NCI-H345 treated with DMSO at 0.1 percent for 48 hours (cell line): ENCODE results near the gene PLA2G2C.

Source experiments
- DNase-seq: peaks from one replicate; lab custom pipeline; 2025; ENCODE audit not compliant: unreplicated experiment; lab: John Stamatoyannopoulos, UW

Gene PLA2G2C

DNA sequence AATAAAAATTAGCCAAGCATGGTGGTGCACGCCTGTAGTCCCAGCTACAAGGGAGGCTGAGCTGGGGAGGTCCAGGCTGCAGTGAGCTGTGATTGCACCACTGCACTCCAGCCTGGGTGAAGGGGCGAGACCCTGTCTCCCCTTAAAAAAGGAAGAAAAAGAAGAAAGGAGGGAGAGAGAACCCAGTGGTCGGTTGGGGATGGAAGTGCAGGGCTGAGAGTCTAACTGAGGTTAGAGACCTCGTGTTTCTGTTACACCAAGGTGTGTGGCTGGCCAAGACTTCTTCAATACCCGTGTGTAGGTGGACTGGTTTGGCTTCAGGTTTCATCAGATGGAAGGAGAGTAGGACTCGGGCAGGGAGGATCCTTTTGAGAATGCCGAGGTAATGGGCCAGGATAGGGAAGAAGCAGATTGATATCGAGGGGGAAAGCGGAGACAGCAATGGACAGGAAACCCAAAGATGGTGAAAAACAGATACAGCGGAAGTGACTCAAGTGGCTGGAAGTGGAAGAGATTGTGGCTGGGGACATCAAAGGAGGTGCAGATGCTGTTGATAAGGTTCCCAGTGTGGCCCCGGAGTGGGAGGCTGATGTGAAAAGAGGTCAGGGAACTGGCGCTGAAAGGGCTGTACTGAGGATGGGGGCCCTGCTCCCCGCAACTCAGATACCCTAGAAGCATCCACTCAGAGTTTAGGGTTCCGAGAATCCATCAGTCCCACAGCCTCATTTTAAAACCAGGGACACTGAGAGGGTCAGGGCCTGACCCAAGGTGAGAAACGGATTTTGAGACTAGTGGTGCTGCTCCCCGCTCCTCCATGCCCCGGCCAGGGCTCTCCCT lies 1.1 kb downstream of the PLA2G2C start:
- DNase-seq = no peak

DNA sequence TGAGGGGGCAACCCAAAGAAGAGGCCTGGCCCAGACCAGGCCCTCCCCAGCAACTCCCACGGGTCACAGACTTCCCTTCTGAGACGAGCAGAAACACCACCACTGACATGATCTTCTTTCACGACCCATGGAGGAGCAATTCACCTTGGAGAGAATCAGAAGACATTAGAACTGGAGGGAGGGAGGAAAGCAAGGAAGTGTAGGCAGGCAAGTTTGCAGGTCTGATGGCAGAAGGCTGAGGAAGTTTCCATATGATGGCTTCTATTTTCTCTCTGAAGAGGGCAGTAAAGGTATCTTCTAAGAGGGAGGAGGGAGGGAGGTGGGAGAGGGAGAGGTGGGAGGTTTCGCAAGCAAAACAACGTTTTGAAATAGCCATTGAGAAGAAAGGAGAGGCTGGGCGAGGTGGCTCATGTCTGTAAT lies 1.8 kb downstream of the PLA2G2C start:
- DNase-seq = no peak

DNA sequence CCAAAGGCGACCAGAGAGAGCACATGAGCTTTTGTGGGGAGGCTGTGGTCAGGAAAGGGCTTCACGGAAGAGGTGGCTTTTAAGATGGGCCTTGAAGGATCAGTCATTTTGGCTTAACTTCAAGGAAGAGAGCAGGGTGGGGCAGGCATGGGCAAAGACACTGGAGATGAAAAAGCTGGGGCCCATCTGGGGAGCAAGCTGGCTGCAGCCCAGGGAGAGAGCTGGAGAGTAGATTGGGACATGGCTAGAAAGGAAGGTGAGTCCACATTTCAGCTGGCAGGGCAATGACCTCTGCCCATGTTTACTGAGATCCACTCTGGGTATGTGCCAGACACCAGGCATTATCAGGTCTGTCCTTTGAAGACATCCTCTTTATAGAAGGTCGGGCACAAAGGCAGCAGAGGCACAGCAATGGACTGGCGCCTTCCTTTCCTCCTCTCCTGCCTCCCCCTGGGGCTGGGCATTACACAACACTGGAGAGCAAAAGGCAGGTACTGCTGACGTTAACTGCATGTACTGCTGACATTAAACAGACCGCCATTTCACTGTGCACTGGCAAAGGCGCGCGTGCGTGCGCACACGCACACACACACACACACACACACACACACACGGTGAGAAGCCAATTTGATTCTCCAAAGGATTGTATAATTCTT lies 2.6 kb downstream of the PLA2G2C start:
- no peak for DNase-seq

DNA sequence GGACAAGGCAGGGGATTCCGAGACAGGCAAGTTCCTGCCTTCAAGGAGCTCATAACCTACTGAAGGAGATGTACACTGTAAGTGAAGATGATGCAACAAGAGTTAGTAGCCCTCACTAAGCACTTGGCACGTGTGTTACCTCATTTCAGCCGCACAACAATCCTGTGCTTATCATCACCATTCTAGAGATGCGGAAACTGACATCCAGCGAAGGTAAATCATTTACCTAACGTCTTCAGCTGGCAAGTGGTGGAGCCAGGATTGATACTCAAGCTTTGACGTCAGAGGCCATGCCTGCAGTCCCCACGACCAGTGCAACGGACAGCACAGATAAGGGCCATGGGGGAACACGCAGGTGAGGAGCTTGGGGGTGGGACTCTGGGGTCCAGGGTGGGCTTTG lies 3.3 kb downstream of the PLA2G2C start:
- no peak for DNase-seq

DNA sequence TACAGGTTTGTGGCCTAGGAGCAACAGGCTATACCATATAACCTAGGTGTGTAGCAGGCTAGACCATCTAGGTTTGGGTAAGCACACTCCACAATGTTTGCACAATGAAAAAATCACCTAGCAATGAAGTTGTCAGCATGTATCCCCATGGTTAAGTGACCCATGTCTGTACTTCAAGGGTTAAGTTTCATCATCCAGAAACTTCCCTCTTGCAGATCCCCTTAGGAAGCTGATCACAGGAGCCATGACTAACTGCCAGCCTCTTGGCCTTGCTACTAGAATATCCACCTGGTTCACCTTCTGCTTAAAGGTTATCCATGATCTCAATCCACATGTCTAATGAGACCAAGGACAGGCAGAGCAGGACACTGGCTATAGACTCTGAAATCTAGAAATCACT lies 3.9 kb downstream of the PLA2G2C start:
- no peak for DNase-seq

DNA sequence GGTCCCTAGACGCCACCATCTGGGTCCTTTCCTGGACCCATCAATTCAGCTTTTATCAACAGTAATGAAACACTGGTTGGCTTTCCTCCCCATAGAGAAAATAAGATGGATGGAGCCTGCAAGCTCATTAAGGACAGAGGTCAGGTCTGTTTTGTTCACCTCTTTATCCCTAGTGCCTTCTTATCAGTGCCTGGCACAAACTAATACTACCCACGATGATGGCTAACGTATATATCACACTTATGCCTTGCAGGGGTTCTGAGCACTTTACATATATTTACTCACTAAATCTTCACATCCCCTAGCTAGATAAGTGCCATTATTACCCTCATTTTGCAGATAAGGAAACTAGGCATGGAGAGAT lies 5.5 kb downstream of the PLA2G2C start:
- no peak for DNase-seq

DNA sequence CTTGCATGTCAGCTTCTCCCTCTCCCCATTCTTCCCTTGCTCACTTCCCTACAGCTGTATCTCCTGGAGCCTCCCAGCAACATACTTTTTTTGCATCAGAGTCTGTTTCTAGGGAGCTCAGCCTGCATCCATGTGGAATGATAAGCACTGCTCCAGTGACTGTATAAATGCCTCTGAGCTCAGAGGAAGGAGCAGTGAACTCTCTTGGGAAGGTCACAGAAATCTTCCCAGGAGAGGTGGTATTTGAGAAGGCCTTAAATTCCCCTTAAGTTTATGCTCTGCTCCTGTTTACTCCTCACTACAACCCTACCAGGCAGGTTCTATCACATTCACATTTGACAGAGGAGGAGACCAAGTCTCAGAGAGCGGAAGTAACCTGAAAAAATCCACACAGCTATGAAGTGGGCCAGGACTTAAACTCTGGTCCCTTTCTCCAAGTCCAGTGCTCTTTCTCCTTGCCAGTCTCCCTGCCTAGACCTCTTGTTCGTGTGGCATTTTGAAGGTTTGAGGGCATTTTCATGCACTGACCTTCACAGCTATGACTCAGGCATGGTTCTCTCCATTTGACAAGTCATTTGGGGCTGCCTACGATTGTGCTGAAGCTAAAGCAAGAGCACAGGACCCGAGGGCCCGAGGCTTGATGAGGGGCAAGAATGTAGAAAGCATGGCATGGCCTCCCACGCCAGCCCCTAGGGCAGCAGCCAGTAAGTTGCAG lies 6.0 kb downstream of the PLA2G2C start:
- DNase-seq = no peak

DNA sequence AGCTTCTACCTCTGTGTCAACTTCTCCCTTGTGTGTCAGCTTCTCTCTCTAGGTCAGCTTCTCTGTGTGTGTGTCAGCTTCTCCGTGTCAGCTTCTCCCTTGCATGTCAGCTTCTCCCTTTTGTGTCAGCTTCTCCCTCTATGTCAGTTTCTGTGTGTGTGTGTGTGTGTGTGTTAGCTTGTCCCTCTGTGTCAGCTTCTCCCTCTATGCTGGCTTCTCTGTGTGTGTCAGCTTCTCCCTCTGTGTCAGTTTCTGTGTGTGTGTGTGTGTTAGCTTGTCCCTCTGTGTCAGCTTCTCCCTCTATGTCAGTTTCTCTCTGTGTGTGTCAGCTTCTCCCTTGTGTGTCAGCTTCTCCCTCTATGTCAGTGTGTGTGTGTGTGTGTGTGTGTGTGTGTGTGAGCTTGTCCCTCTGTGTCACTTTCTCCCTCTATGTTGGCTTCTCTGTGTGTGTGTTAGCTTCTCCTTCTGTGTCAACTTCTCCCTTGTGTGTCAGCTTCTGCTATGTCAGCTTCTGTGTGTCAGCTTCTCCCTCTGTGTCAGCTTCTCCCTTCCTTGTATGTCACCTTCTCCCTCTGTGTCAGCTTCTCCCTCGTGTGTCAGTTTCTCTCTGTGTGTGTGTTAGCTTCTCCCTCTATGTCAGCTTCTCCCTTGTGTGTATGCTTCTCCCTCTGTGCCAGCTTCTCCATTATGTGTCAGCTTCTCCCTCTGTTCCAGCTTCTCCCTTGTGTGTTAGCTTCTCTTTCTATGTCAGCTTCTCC lies 6.8 kb downstream of the PLA2G2C start:
- no peak for DNase-seq

DNA sequence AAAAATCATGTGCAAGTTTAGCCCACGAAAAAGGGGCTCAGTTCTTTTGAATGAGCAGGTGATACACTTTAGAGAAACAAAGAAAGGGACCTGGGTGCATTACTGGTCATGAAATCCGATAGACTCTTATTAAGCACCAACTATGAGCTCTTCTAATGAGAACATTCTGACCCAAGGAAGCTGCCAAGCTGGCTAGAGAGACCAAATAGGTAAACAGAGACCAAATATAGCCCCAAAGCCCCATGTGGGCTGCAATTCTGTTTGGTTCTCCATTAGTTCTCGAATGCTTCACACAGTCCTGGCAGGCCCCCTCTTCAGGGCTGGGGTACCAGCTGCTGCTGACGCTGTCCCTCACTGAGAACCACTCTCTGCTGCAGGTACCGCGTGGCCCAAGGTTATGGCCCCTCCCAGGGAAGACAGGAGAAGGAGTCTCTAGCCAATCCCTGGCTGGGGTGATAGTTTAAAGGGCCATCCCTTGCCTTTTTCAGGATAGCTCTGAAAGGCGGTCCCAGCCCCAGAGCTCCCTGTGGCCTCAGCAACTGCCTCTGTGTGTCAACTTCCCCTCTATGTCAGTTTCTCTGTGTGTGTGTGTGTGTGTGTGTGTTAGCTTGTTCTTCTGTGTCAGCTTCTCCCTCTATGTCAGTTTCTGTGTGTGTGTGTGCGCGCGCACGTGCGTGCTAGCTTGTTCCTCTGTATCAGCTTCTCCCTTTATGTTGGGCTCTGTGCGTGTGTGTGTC lies 7.5 kb downstream of the PLA2G2C start:
- no peak for DNase-seq

DNA sequence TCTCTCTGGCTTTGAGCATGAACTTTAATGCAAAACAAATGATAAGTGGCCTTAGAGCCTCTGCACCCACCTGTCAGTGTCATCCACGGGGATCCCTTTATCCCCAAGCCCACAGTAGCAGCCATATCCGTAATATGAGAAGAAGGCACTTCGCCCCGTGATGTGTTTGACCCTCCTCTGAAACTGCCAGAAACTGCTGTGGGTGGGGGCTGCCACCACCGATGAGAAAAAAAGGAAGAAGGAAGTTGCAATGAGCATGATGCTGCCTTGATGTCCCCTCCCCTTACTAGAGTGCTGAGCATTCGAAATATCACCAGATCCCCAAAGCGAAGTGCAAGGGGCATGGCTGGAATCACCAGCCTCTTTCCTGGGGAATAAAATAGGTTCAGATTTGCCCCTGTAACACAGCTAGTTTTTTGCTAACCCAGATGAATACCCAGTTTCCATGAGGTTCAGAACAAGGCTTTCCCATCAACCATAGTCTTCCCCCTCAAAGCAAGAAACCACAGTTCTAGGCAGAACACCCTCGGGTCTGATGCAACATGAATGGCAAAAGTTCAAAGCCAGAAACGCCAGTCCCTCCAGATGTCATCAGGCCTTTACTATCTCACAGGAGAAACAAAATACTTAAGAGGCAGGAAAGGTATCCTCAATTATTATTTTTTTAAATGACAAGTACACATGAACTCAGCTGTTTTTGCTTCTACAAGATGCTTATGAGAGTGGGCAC lies 11.2 kb downstream of the PLA2G2C start:
- no peak for DNase-seq

DNA sequence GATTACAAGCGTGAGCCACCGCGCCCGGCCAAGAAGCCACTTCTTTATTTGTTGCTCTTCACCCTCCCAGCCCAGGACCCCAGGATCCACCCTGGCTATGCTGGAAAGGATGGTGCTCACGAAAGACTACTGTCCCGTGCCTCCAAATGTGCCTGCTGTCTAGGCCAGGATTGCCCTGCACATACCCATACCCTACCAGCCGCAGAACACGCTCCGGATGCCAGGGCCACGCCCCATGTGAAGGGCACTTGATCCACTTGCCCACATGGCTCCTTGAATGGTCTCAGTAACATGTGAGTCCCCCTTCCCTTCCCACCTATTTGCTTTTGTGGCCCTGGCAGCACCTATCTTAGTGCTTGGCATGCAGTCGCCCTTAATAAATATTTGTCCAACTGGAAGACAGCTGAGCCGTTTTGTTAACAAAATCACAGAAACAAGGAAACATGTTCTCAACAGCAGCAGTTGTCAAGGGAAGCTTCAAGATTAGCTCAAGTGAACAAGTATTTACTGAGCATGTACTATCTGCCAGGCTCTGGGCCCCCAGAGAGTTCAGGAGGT lies 14.2 kb downstream of the PLA2G2C start:
- no peak for DNase-seq

DNA sequence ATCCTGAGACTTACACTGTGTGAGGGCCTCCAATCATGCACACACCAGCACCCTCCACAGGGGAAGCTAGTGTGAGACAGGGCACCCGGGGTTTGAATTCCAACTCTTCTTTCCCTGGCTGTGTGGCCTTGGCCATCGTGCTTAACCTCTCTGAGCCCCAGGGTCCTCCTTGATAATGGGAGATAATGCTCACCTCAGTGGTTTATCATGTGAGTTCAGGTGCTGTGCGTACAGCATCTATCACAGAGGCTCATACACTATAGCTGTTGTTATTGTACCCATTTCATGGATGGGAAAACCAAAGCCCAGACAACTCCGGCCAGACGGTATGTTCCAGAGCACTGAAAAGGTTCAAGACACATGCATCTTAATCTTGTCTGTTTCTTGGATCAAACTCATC lies 16.4 kb downstream of the PLA2G2C start:
- no peak for DNase-seq

DNA sequence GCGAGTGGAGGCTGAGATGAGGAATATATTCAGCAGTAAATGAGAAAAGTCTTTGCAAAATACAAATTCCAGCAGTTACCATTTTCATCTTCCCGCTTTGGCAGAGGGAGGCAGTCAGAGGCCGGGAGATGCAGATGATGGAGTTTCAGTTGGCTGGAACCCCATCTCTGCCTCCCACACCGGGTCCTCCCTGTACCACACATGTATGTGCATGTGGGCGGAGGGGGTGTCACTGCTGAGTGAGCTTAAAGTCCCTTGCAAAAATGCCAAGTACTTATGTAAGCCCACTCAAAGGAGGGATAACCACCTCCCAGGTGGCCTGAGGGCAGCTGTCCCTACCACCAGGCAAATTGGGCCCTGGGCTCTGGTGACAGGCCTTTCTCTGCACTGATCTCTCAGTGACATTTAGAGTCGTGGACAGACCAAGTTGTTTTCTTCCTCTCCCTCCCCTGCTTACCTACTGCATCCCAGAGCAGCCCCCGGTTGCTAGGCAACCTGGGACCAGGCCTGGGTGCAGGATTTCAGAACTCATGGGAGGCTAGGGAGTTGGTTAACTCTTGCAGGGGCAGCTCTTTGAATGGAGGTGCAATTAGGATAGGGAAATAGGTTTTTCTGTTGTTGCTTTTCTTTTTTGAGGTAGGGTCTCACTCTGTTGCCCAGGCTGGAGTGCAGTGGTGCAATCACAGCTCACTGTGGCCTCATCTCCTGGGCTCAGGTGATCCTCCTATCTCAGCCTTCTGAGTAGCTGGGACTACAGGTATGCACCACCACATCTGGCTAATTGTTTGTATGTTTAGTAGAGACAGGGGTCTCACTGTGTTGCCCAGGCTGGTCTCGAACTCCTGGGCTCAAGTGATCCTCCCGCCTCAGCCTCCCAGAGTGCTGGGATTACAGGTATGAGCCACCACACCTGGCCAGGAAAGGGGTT lies 17.5 kb downstream of the PLA2G2C start:
- DNase-seq = no peak

DNA sequence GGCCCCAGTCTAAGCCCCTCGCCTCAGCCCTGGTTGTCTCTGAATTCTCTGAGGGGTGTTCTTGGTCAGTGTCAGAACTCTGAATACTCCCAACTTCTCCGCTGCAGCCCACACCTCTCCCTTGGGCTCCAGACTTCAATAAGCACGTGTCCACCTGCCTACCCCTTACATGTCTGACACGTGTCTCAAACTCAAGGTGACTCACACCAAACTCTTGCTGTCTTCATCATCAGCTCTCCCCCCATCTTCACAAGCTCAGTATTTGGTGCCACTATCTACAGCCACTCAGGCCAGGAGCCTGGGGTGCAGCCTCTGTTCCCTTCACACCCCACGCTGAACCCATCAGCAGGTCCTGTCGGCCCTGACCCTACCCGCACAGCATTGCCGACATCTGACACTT lies 19.2 kb downstream of the PLA2G2C start:
- no peak for DNase-seq

DNA sequence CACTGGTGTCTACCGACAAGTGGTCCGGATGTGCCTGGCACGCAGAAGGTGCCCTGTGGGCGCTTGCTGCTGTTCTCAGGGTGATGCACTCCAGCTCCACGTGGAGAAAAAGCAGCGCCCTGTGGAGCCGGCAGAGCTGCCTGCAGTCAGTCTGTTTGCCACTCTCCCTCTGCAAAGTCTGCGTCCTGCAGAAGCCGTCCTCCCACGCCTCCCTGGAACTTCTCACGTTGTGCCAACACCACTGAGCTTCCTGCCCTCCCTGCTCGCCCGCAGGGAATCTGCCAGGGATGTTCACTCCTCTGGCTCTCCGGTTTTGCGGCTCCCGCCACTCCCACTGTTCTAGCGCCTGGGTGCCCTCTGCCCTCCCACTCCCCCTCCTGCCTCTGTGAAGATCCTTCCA lies 20.3 kb downstream of the PLA2G2C start:
- DNase-seq = no peak

DNA sequence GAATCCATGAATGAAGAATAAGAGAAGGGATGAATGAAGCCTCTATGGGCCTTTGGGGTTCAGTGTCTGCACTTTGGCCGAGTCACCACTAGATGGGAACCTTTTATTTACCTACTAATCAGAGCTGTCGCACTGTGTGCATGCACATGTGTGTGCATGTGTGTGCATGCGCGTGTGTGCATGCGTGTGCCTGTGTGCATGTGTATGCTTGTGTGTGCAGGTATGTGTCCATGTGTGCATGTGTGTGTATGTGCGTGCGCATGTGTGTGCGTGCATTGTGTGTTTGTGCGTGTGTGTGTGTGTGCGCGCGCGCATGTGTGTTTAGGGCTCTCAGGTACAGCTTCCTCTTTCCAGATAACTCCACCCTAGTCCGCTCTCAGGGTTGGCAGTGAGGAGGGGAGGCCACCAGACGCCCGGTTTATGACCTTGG lies 20.8 kb downstream of the PLA2G2C start:
- DNase-seq = no peak

DNA sequence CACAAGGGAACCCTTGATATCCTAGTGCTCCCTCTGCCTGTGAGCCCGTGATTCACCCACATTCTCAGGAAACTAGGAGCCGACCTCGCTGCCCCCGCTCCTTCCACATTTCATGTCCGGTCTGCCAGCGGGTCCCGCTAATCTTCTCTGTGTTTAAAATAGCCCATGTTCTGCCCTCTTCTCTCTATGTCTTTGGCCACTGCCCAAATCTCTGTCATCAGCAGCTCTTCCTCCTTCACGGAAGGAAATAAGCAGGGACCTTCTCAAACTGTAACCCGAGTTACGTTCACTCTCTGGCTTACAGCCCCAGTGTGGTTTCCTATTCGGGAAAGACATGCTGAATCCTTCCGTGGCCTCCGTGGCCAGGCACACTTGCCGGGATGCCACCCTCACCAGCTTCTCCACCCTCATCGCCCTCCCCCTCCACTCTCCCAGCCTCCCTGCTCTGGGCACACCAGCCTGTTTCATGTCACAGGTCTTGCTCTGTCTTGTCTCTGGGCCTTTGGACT lies 21.6 kb downstream of the PLA2G2C start:
- DNase-seq = no peak

DNA sequence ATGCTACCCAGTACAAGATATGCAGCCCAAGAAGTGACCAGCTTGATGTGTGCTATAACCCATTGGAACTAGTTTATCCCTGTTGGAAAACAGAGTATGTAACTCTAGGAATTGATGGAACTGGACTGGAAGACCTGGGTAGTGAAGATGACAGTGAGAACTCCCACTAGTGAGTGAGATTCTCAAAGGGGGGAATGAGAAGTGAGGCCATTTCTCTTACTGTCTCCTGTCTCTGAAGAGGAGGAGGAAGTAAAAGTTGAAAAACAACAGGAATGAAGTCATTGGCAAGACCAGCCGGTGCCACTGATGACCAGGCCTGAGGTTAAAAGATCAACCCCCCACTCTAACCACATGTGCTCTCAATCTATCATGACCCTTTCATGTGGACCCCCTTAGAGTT lies 26.3 kb downstream of the PLA2G2C start:
- DNase-seq = no peak
